NCI-H2196 (cell line): Measurements from ENCODE around the gene SYTL4.

ENCODE experiments used
- DNase-seq: peaks from one replicate; lab custom pipeline; 2025; ENCODE audit not compliant: unreplicated experiment; lab: John Stamatoyannopoulos, UW

Gene SYTL4

GRCh38 chrX:100649550-100650356 lies 82.2 kb downstream of the SYTL4 start:
- DNase-seq, result no peak

DNA sequence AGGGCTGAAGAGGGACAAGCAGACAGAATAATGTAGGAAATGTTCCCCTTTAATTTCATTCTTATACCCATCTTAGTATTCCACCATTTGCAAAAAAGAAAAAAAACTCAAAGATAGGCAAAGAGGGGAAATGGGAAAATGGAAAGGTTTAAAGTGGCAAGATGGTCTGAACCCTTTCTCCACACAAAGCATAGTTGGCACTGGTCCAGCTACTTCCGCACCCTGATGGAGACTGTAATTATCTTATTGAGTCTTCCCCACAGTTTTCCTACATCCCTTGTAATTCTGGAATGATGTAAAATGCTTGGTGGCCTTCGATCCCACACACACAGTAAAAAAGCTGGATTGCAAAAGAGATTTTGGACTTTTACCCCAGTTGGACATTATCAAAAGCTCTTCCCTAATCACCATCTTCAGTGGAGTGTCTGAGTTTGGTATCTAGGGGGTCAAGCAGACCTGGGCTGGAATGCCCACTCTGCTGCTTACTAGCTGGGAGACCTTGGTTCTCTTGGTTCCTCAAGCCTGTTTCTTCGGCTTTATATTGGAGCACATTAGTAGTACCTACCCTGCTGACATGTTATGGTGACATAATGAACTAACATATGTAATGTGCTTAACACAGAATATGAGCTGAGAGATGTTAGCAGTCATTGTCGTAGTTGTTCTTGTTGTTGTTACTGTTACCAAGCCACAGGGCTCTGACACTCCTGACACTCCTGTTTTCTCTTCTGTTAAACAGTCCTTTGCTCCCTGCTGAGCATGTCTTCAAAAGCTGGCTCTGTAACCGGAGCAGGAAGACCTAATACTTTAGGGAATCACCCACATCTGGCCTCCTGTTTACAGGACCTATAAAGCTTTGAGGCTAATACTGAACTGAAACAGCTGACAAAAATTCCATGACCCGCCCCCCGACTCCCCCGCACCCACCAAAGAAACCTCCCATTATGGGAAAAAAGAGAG lies 83.2 kb downstream of the SYTL4 start:
- no peak for DNase-seq

GRCh38 chrX:100647739-100648138 lies 84.2 kb downstream of the SYTL4 start:
- no peak for DNase-seq

- DNase-seq, result no peak
Observed at GRCh38 chrX:100647095-100647494, 84.8 kb downstream of the SYTL4 start.

- no peak for DNase-seq
Observed at GRCh38 chrX:100645106-100645505, 86.8 kb downstream of the SYTL4 start.

DNA sequence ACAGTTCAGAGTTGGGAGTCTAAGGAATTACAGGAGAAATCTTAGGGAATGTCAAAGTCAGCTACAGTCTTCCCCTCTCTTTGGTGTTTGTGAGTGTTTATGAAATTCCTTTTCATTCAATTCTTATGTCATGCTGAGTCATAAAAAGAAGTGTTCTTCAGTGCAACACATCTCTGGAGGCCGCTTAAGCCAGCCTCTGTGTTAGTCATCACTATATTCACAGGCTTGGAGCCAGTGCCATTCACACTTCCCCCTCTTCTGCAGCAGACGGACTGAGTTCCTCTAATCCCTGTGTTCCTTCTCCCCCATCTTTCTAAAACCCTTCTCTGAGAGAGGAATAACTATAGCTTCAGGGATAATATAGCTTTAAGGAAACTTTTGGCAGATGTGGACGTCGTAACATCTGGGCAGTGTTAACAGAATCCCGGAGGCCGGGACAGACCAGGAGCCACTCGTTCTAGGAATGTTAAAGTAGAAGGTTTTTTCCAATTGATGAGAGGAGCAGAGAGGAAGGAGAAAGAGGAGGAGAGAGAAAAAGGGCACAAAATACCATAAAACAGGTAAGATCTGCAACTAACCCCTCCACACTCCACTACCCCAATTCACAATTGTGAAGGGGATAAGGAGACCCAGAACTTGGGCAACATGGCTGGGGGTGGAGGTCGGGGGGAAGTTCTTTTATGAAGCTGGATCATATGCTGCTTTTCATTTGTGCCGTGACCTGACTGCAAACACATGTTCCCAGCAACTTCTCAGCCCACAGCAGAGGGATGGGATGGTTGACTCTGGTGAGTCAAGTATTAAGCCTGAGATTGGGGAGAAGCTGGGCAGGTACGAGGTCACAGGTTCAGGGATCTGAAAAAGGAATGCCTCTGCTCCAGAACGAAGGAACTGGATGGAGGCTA lies 87.7 kb downstream of the SYTL4 start, which contains the start of gene SRPX2:
TSS of gene SRPX2 (plus strand) at position 244 of the 905 bp plus-strand sequence. CDS start 2,124 bp downstream, outside the sequence.
- no peak for DNase-seq

DNA sequence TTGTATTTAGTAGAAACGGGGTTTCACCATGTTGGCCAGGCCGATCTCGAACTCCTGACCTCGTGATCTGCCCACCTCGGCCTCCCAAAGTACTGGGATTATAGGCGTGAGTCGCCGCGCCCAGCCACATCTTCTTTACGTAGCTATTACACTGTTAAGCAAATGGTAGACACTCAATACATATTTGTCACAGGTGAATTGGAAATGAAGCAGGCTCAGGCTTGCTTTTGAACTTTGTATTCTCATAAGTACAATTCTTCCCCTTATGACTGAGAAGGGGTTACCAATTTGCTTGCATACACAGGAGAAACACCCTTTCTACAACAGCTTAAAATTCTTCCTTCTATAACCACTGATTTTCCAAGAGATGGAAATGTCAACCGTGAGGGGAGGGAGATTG lies 88.7 kb downstream of the SYTL4 start:
- no peak for DNase-seq

DNA sequence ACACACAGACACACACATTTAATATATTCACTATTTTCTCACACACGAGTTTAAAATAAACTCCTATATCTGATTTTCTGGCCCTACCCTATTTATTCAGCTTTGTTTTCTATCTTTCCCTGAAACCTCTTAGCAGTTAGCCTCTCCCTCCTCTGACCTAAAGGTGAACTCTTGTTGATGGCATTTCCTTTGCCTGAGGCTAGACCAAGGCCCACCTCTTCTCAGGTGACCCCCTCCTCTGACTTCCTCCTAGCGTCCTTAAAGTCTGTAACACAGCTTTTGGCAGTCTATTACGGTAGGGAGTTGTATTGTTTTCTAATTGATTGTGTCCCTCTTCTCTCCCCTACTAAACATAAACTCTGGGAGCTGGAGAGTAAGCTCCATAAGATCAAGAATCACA lies 89.6 kb downstream of the SYTL4 start:
- no peak for DNase-seq

GRCh38 chrX:100636321-100636991 lies 95.5 kb downstream of the SYTL4 start, which contains the start of gene TSPAN6:
Gene TSPAN6, minus strand, starts transcription at chrX:100636806. Its CDS starts 112 bp downstream, at chrX:100636694.
- peak; percentile 52 for DNase-seq

DNA sequence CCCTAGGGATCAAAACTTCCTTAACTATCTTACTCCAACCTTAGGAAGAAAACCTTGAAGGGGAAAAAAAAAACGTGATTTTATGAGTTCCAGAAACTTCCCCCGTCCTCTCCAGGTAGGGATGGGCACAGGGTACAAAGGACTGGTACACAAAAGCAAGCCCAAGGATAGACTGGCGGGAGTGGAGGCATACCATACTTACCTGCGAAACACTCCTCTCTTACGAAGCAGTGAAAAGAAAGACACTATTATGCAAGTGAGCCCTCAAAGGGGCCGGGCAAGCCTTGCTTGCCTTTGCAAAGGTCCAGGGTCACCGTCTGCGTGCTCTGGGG lies 96.0 kb downstream of the SYTL4 start:
- no peak for DNase-seq

- no peak for DNase-seq
Observed at GRCh38 chrX:100635040-100635439, 96.9 kb downstream of the SYTL4 start.

DNA sequence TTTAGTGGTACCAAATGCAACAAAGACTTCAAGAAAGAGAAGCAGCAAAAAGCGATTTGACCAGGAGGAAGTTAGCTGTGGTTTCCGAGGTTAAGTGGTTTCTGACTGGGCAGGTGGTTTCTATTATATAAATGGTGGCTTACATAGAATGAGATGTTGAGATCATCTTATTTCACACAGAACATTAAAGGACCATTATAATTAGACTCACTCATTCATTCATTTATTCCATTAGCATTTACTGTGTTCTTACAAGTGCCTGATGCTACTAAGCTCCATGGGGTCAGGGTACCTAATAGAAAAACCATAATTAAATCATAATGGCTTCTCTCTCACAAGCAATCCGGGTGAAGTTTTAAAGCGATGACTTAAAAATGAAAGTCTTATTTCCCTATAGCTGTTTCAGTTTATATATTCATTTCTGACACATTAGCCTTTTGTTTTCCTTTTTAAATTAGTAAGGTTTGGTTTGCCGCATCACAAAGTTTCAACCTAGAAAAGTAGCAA lies 105.9 kb downstream of the SYTL4 start:
- DNase-seq, result no peak
